Measurements from ENCODE around the gene SULT2B1. TPM values are rescaled to one million over a fixed set of nuclear protein-coding genes. Genes with fewer than 3 reads are reported as not detected.

The SULT2B1 gene
- total and polyA plus RNA-seq, 4 donors, result 0.39 to 0.90 (median 0.48) TPM; not detected in 1

GRCh38 chr19:48543121-48543710 lies 8.8 kb upstream of the SULT2B1 start:
- no peak for DNase-seq (ENCODE audit: low read depth in 4 of 6, low spot score in 6 of 6)
- no peak overlapping the region for H3K4me3 ChIP-seq (ENCODE audit: low read depth, low read length)
- no peaks in the 10 kb centered on the region for H3K36me3 ChIP-seq (ENCODE audit: control insufficient read depth, insufficient read depth, low read length)
- no peak overlapping the region for H3K27ac ChIP-seq (ENCODE audit: low read depth, low read length)
- no peaks in the 10 kb centered on the region for H3K27me3 ChIP-seq (ENCODE audit: control insufficient read depth, insufficient read depth, low read length)
- H3K4me1 ChIP-seq (ENCODE audit: control insufficient read depth, insufficient read depth, low read length), result peaks cover 10% of the 10 kb centered on the region
- no peaks in the 10 kb centered on the region for H3K9me3 ChIP-seq (ENCODE audit: control insufficient read depth, insufficient read depth, low read length)
- 27% methylated on average over 8 of the region's 19 CpGs for WGBS (ENCODE audit: insufficient coverage)

- Histone ChIP-seq H3K9me3 (ENCODE audit: control insufficient read depth, insufficient read depth, low read length) (no peaks in the 10 kb centered on the region), H3K27ac (ENCODE audit: low read depth, low read length) (no peak overlapping the region), H3K4me3 (ENCODE audit: low read depth, low read length) (no peak overlapping the region), H3K36me3 (ENCODE audit: control insufficient read depth, insufficient read depth, low read length) (no peaks in the 10 kb centered on the region), H3K4me1 (ENCODE audit: control insufficient read depth, insufficient read depth, low read length) (peaks cover 6% of the 10 kb centered on the region), H3K27me3 (ENCODE audit: control insufficient read depth, insufficient read depth, low read length) (no peaks in the 10 kb centered on the region)
- 48% methylated on average over 20 of the region's 25 CpGs for WGBS (ENCODE audit: insufficient coverage)
- no peak for DNase-seq (ENCODE audit: low read depth in 4 of 6, low spot score in 6 of 6)
These were observed 6.9 kb upstream of the SULT2B1 start for GRCh38 chr19:48544856-48545750.

DNA sequence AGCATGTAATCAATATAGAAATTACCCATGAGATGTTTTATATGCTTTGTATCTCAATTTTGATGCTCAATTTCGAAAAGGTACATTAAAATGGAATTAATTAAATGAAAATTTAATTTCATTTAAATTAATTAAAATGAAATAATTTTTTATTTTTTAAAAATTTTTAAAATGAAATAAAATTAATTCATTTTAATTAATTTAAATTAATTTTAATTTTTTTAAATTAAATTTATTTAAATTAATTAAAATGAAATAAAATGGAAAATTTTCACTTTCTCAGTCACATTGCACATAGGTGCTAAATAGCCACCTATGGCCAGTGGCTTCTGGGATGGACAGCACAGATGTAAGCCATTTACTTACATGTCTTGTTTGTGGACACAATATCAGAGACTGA lies 4.2 kb upstream of the SULT2B1 start:
- no peaks in the 10 kb centered on the region for H3K27me3 ChIP-seq (ENCODE audit: control insufficient read depth, insufficient read depth, low read length)
- H3K36me3 ChIP-seq (ENCODE audit: control insufficient read depth, insufficient read depth, low read length), result no peaks in the 10 kb centered on the region
- H3K4me3 ChIP-seq (ENCODE audit: low read depth, low read length), result no peak overlapping the region
- peaks cover 5% of the 10 kb centered on the region for H3K4me1 ChIP-seq (ENCODE audit: control insufficient read depth, insufficient read depth, low read length)
- no CpG with 5 or more reads among the region's 1 CpG for WGBS (ENCODE audit: insufficient coverage)
- no peak overlapping the region for H3K27ac ChIP-seq (ENCODE audit: low read depth, low read length)
- no peaks in the 10 kb centered on the region for H3K9me3 ChIP-seq (ENCODE audit: control insufficient read depth, insufficient read depth, low read length)
- DNase-seq (ENCODE audit: low read depth in 4 of 6, low spot score in 6 of 6), result no peak

DNA sequence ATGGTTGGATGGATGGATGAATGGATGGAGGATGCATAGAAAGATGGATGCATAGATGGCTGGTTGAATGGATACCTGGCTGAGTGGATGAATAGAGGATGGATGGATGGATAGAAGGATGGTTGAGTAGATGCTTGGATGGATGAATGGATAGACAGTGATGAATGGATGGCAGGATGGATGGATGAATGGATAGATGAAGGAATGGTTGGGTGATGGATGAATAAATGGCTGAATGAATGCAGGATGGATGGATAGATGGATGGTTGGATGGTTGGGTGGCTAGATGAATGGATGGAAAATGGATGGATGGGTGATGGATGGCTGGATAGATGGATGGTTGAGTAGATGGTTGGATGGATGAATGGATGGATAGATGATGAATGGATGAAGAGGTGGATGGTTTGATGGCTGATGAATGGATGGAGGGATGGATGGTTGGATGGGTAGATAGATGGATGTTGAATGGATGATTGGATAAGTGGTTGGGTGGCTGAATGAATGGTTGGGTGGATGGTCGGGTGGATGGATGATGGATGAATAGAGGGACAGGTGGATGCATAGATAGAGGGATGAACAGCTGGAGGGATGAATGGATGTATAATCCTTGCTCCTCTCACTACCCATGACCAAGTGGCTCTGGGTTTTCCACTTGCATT lies 3.6 kb upstream of the SULT2B1 start:
- no peak for DNase-seq (ENCODE audit: low read depth in 4 of 6, low spot score in 6 of 6)
- Histone ChIP-seq H3K4me3 (ENCODE audit: low read depth, low read length) (no peak overlapping the region), H3K27me3 (ENCODE audit: control insufficient read depth, insufficient read depth, low read length) (no peaks in the 10 kb centered on the region), H3K27ac (ENCODE audit: low read depth, low read length) (no peak overlapping the region), H3K4me1 (ENCODE audit: control insufficient read depth, insufficient read depth, low read length) (peaks cover 2% of the 10 kb centered on the region), H3K9me3 (ENCODE audit: control insufficient read depth, insufficient read depth, low read length) (no peaks in the 10 kb centered on the region), H3K36me3 (ENCODE audit: control insufficient read depth, insufficient read depth, low read length) (no peaks in the 10 kb centered on the region)
- WGBS (ENCODE audit: insufficient coverage), result 100% methylated on average over 1 of the region's 1 CpG

DNA sequence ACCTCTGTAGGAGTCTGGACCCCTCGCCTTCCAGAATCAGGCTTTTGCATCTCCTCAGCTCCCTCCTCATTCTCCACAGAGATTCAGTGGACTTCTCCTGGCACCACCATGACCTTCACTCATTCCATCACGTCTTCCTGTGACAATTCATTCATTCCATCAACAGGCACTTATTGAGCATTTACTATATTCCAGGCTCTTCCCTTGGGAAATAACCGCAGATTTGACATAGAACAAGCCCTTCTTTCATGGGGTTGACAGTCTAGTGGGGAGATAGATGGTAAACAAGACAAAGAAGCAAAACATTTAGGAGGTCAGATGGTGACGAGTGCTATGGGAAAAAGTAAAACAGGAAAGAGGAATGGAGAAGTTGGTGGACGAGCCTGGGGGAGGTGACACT lies 2.6 kb upstream of the SULT2B1 start:
- H3K9me3 ChIP-seq (ENCODE audit: control insufficient read depth, insufficient read depth, low read length), result no peaks in the 10 kb centered on the region
- H3K27ac ChIP-seq (ENCODE audit: low read depth, low read length), result no peak overlapping the region
- WGBS (ENCODE audit: insufficient coverage), result 75% methylated on average over 3 of the region's 5 CpGs
- no peaks in the 10 kb centered on the region for H3K36me3 ChIP-seq (ENCODE audit: control insufficient read depth, insufficient read depth, low read length)
- no peaks in the 10 kb centered on the region for H3K27me3 ChIP-seq (ENCODE audit: control insufficient read depth, insufficient read depth, low read length)
- DNase-seq (ENCODE audit: low read depth in 4 of 6, low spot score in 6 of 6), result no peak
- no peak overlapping the region for H3K4me3 ChIP-seq (ENCODE audit: low read depth, low read length)
- H3K4me1 ChIP-seq (ENCODE audit: control insufficient read depth, insufficient read depth, low read length), result no peaks in the 10 kb centered on the region

DNA sequence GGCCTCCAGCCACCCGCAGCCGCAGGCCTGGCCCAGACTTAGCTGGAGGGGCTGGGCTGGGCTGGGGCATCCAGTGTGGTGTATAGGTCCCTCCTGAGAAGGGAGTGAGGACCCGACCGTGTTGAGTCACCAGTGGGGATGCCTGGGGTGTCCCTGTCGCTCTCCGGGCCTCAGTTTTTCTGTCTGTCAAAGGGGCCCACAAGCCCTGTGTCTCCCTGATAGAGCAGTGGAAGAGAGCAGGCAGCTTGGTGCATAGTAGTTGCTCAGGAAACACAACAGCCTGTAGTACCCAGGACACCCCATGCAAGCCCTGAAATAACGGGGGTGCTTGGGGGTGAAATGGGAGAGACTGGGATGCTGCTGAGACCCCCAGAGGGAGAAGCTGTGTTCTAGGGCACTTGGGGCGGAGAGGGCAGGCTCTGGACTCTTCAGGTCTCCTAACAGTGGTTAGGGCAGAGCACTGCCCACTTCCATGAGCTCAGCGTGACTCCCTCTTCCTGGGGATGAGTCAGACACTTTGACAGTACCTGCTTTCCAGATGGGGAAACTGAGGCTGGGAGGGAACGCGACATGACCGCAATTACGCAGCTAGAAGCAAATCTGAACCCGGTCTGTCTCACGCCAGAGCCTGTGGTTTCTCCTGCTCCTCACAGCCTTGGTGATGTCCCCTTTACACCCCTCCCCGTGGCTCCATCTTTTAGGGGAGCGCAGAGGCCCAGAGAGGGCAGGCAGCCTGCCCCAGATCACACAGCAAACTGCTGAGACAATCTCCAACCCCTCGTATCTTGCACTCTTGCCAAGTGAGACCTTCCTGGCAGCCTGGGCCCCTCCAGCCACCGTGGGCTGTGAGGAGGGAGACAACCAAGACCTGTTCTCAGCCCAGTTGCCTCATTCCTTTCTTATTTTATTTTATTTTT lies 692 bp downstream of the SULT2B1 start:
- DNase-seq (ENCODE audit: low read depth in 4 of 6, low spot score in 6 of 6), result no peak
- Histone ChIP-seq H3K4me3 (ENCODE audit: low read depth, low read length) (no peak overlapping the region), H3K36me3 (ENCODE audit: control insufficient read depth, insufficient read depth, low read length) (no peaks in the 10 kb centered on the region), H3K9me3 (ENCODE audit: control insufficient read depth, insufficient read depth, low read length) (no peaks in the 10 kb centered on the region), H3K27me3 (ENCODE audit: control insufficient read depth, insufficient read depth, low read length) (no peaks in the 10 kb centered on the region), H3K4me1 (ENCODE audit: control insufficient read depth, insufficient read depth, low read length) (no peaks in the 10 kb centered on the region), H3K27ac (ENCODE audit: low read depth, low read length) (no peak overlapping the region)
- WGBS (ENCODE audit: insufficient coverage), result 84% methylated on average over 17 of the region's 19 CpGs

DNA sequence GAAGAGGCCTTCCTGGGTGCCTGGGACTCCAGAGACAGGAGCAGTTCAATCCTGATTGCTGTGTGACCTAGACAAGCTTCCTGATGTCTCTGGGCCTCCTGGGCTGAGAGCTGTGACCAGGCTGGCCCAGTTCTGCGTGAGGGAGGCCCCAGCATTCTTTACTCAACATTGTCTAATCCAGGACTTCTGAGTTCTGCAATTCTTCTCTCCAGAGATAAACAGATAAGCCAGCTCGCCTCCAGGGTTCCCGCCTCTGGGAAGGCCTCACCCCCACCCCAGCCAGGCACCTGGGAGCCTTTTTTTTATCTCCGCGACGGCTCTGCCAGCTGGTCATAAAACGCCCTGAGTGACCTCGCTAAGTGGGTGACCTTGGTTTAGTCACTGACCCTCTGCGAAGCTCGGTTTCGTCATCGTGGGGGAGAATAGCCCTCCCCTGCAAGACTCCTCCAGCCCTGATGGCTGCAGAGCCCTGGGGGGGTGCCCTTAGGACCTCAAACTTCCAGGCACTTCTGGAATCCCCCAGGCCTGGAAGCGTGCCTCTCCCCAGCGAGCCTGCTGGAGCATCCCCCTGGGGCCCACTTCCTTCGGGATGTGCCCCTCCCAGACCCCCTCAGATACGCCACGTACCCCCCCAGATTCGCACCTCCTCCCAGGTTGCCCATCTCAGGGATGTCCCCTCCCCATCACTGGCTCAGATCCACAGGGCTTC lies 1.9 kb downstream of the SULT2B1 start:
- no peak for DNase-seq (ENCODE audit: low read depth in 4 of 6, low spot score in 6 of 6)
- WGBS (ENCODE audit: insufficient coverage), result 24% methylated on average over 18 of the region's 18 CpGs
- peaks cover 6% of the 10 kb centered on the region for H3K27me3 ChIP-seq (ENCODE audit: control insufficient read depth, insufficient read depth, low read length)
- no peak overlapping the region for H3K27ac ChIP-seq (ENCODE audit: low read depth, low read length)
- H3K4me1 ChIP-seq (ENCODE audit: control insufficient read depth, insufficient read depth, low read length), result peaks cover 5% of the 10 kb centered on the region
- no peaks in the 10 kb centered on the region for H3K9me3 ChIP-seq (ENCODE audit: control insufficient read depth, insufficient read depth, low read length)
- no peaks in the 10 kb centered on the region for H3K36me3 ChIP-seq (ENCODE audit: control insufficient read depth, insufficient read depth, low read length)
- H3K4me3 ChIP-seq (ENCODE audit: low read depth, low read length), result no peak overlapping the region

- no peak for DNase-seq (ENCODE audit: low read depth in 4 of 6, low spot score in 6 of 6)
- WGBS (ENCODE audit: insufficient coverage), result 52% methylated on average over 12 of the region's 16 CpGs
These were observed 2.6 kb downstream of the SULT2B1 start for GRCh38 chr19:48554385-48555091.

More at GRCh38 chr19:48554385-48555091, 2.6 kb downstream of the SULT2B1 start:
- Histone ChIP-seq H3K27me3 (ENCODE audit: control insufficient read depth, insufficient read depth, low read length) (peaks cover 11% of the 10 kb centered on the region), H3K4me1 (ENCODE audit: control insufficient read depth, insufficient read depth, low read length) (peaks cover 5% of the 10 kb centered on the region), H3K4me3 (ENCODE audit: low read depth, low read length) (no peak overlapping the region), H3K36me3 (ENCODE audit: control insufficient read depth, insufficient read depth, low read length) (no peaks in the 10 kb centered on the region), H3K9me3 (ENCODE audit: control insufficient read depth, insufficient read depth, low read length) (no peaks in the 10 kb centered on the region), H3K27ac (ENCODE audit: low read depth, low read length) (no peak overlapping the region)
